GM19193 (cell line): ENCODE results near the gene S100P.

Experiments used
- POLR2A ChIP-seq: IDR thresholded peaks from 4 replicates; pipeline ENCODE4 v1.6.1; 2011; ENCODE audit not compliant: insufficient read depth, insufficient read length; ENCODE audit errors: extremely low read depth

Gene S100P

GRCh38 chr4:6727081-6727942 is 33.6 kb downstream of the S100P start:
- TF ChIP-seq POLR2A = no peak

- no peak for TF ChIP-seq POLR2A
Measured at GRCh38 chr4:6727943-6728250, 34.2 kb downstream of the S100P start.

- TF ChIP-seq POLR2A = no peak
Measured at GRCh38 chr4:6728320-6729029, 34.8 kb downstream of the S100P start.

- TF ChIP-seq POLR2A = no peak
Measured at GRCh38 chr4:6730603-6731317, 37.1 kb downstream of the S100P start.

- no peak for TF ChIP-seq POLR2A
Measured at GRCh38 chr4:6731318-6731675, 37.6 kb downstream of the S100P start.

GRCh38 chr4:6731780-6732179 is 38.1 kb downstream of the S100P start:
- no peak for TF ChIP-seq POLR2A

- TF ChIP-seq POLR2A = no peak
Measured at GRCh38 chr4:6732441-6733357, 39.0 kb downstream of the S100P start.

GRCh38 chr4:6733358-6734164 is 39.9 kb downstream of the S100P start:
- no peak for TF ChIP-seq POLR2A

GRCh38 chr4:6734165-6734786 is 40.6 kb downstream of the S100P start:
- TF ChIP-seq POLR2A = no peak

GRCh38 chr4:6739920-6740319 is 46.2 kb downstream of the S100P start:
- TF ChIP-seq POLR2A = no peak

GRCh38 chr4:6740347-6740746 is 46.7 kb downstream of the S100P start:
- no peak for TF ChIP-seq POLR2A

GRCh38 chr4:6742507-6742906 is 48.8 kb downstream of the S100P start:
- TF ChIP-seq POLR2A = no peak

- no peak for TF ChIP-seq POLR2A
Measured at GRCh38 chr4:6742989-6743388, 49.3 kb downstream of the S100P start.
